Tibial nerve (tissue), 4 donors: ENCODE results near the gene CDK19. TPM values are rescaled to one million over a fixed set of nuclear protein-coding genes. Genes with fewer than 3 reads are reported as not detected.
"Not testable (repeated sequence)": the region's sequence is repeated elsewhere in the genome, so short reads cannot be mapped to it uniquely, and the experiment has no call there.

Source experiments
- DNase-seq, 2 donors: peaks; one replicate each; pipeline ENCODE4 v3.0.0-alpha.2; 2019; ENCODE audit warnings: low spot score in 2 of 2
- H3K27ac ChIP-seq, 4 donors: fragments of 200-600 bp; sonication (generic) in 3 of 4; one replicate each; pipeline ENCODE4 v1.5.1; 2017 to 2019; ENCODE audit warnings: mild to moderate bottlenecking in 1 of 4
- H3K27me3 ChIP-seq, 2 donors: fragments of 200-600 bp; sonication (generic) in 1 of 2; one replicate each; pipeline versions ENCODE4 v1.5.1 to v1.6.0; 2017 to 2019
- H3K36me3 ChIP-seq, 3 donors: fragments of 200-600 bp; sonication (generic); one replicate each; pipeline ENCODE4 v1.5.1; 2018 to 2019
- H3K4me1 ChIP-seq, 4 donors: fragments of 200-600 bp; sonication (generic) in 3 of 4; one replicate each; pipeline ENCODE4 v1.5.1; 2017 to 2019
- H3K4me3 ChIP-seq, 4 donors: fragments of 200-600 bp; sonication (generic) in 3 of 4; one replicate each; pipeline ENCODE4 v1.5.1; 2017 to 2019; ENCODE audit warnings: mild to moderate bottlenecking in 1 of 4, moderate library complexity in 1 of 4
- H3K9me3 ChIP-seq, 4 donors: fragments of 200-600 bp; sonication (generic) in 3 of 4; one replicate each; pipeline ENCODE4 v1.5.1; 2017 to 2019
- CTCF ChIP-seq, 5 experiments: fragments of 200-600 bp in 3 of 5; fragments of 450-650 bp in 2 of 5; sonication (generic) in 3 of 5; IDR thresholded peaks; one replicate each; pipeline ENCODE4 v1.5.1; 2016 to 2019; ENCODE audit warnings: antibody characterized with exemption in 5 of 5, mild to moderate bottlenecking in 3 of 5, moderate library complexity in 2 of 5
- EP300 ChIP-seq, 2 donors: sonication (generic); formaldehyde crosslinking; IDR thresholded peaks; one replicate each; pipeline ENCODE4 v1.6.1; 2017; ENCODE audit warnings: antibody characterized with exemption in 2 of 2, mild to moderate bottlenecking in 1 of 2
- POLR2A ChIP-seq, 2 donors: fragments of 450-650 bp; IDR thresholded peaks; one replicate each; pipeline ENCODE4 v1.6.1; 2017; ENCODE audit warnings: antibody characterized with exemption in 2 of 2, mild to moderate bottlenecking in 2 of 2, moderate library complexity in 2 of 2
- WGBS, 2 donors: methylation state at CpG; one replicate each; pipeline ENCODE4 v1.1.5; 2018; 5-methylcytosine and 5-hydroxymethylcytosine counted together
- total RNA-seq, 4 donors: library from RNA; depleted of rRNA; stranded (reverse); fragments of >200 nt; gene quantifications; one replicate each; pipeline ENCODE4 v1.1.0, GENCODE V29; 2016

CDK19 gene
- total RNA-seq, 4 donors from 2014 or later = 18.6 to 29.3 (median 24.3) TPM

GRCh38 chr6:110760589-110760988 lies 54.7 kb downstream of the CDK19 start:
- Histone ChIP-seq H3K4me1 (no peaks in the 10 kb centered on the region), H3K27ac (no peak overlapping the region), H3K4me3 (no peak overlapping the region), H3K27me3 (no peaks in the 10 kb centered on the region), H3K9me3 (no peaks in the 10 kb centered on the region), H3K36me3 (no peaks in the 10 kb centered on the region)
- TF ChIP-seq POLR2A (IDR thresholded peaks at IDR 0.05) = no peak
- TF ChIP-seq CTCF (IDR thresholded peaks at IDR 0.05) = no peak
- TF ChIP-seq EP300 (IDR thresholded peaks at IDR 0.05) = no peak
- 95 to 96% methylated on average over 8 of the region's 8 CpGs for WGBS, 2 donors
- DNase-seq = no peak

- not testable (repeated sequence) for H3K27me3 ChIP-seq, H3K36me3 ChIP-seq, H3K4me1 ChIP-seq, H3K9me3 ChIP-seq, H3K27ac ChIP-seq, DNase-seq, H3K4me3 ChIP-seq
- 80% methylated on average over 5 of the region's 5 CpGs for WGBS, 2 donors
These were observed 55.2 kb downstream of the CDK19 start for GRCh38 chr6:110760098-110760497.

GRCh38 chr6:110757926-110758325 lies 57.3 kb downstream of the CDK19 start:
- Histone ChIP-seq H3K4me1 (no peaks in the 10 kb centered on the region), H3K9me3 (no peaks in the 10 kb centered on the region), H3K4me3 (no peak overlapping the region), H3K27ac (no peak overlapping the region), H3K36me3 (no peaks in the 10 kb centered on the region), H3K27me3 (no peaks in the 10 kb centered on the region)
- TF ChIP-seq CTCF (IDR thresholded peaks at IDR 0.05) (no peak), EP300 (IDR thresholded peaks at IDR 0.05) (no peak), POLR2A (IDR thresholded peaks at IDR 0.05) (no peak)
- WGBS, 2 donors = 93% methylated on average over 4 of the region's 4 CpGs
- no peak for DNase-seq

GRCh38 chr6:110756817-110757216 lies 58.5 kb downstream of the CDK19 start:
- Histone ChIP-seq H3K27me3 (no peaks in the 10 kb centered on the region), H3K36me3 (no peaks in the 10 kb centered on the region), H3K4me1 (peaks cover 0 to 6% (median 0%) of the 10 kb centered on the region in 4 donors), H3K4me3 (no peak overlapping the region), H3K9me3 (no peaks in the 10 kb centered on the region), H3K27ac (no peak overlapping the region)
- 67 to 68% methylated on average over 2 of the region's 2 CpGs for WGBS, 2 donors
- DNase-seq = no peak
- no peak for TF ChIP-seq POLR2A (IDR thresholded peaks at IDR 0.05)

GRCh38 chr6:110755411-110755834 lies 59.8 kb downstream of the CDK19 start:
- DNase-seq = no peak
- TF ChIP-seq CTCF (IDR thresholded peaks at IDR 0.05) (no peak), EP300 (IDR thresholded peaks at IDR 0.05) (no peak), POLR2A (IDR thresholded peaks at IDR 0.05) (no peak)
- Histone ChIP-seq H3K27ac (no peak overlapping the region), H3K27me3 (no peaks in the 10 kb centered on the region), H3K4me3 (no peak overlapping the region), H3K4me1 (peaks cover 0 to 11% (median 0%) of the 10 kb centered on the region in 4 donors), H3K9me3 (no peaks in the 10 kb centered on the region), H3K36me3 (no peaks in the 10 kb centered on the region)
- WGBS, 2 donors = 70 to 74% methylated on average over 3 of the region's 3 CpGs

GRCh38 chr6:110753936-110754668 lies 61.2 kb downstream of the CDK19 start:
- not testable (repeated sequence) for H3K27ac ChIP-seq, H3K9me3 ChIP-seq, DNase-seq, H3K36me3 ChIP-seq, H3K4me3 ChIP-seq, H3K27me3 ChIP-seq
- WGBS, 2 donors = 95 to 97% methylated on average over 9 of the region's 9 CpGs
- peaks cover 0 to 11% (median 0%) of the 10 kb centered on the region in 4 donors for H3K4me1 ChIP-seq
